KG1 (cell line): Measurements from ENCODE around the gene MT1B.
"Not testable (repeated sequence)": the region's sequence is repeated elsewhere in the genome, so short reads cannot be mapped to it uniquely, and the experiment has no call there.

ENCODE experiments used
- DNase-seq: peaks from one replicate; lab custom pipeline; 2025; lab: John Stamatoyannopoulos, UW

MT1B gene

DNA sequence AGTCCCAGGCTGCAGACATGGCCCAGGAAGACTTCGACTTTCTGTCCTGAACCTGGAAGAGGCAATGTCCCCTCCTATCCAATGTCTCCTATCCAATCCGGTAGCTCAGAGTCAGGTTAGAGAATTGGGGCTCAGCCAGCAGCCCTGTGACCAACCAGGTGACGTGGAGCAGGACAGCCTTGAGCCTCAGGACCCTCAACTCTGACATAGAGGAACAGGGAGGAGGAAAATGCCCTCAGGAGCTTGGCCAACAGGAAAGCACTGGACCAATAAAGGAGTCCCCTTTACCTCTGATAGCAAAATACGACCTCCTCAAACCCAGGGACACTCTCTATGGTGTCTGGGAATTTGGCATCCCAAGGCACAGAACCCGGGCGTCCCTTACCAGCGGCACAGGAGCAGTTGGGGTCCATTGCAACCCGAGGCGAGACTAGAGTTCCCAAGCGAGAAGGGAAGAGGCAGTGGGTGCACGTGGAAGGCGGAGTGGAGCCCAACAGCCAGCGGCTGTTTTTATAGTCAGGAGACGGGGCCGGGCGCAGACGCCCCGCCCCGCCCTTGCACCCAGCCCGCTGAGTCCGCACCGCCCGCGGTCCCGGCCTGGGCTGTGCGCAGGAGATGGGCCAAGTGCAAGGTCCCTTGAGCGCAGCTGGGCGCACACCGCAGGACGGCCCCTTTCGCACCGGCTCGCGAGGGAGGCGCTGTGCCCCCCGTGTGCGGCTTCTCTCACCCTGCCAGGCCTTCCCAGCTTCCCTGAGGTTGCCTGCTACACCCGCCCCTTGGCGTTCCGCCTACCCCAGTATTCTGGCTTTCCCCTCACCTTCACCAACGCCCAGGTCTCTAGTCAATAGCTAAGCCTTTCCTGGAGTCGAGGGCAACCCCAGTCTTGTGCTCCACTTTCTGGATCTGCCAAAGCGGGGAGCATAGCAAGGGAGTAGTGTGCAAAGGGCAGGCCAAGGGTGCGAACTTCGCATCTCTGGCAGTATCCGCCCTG, 16.2 kb downstream of the MT1B start, which contains the start of gene MT1G:
Gene MT1G, minus strand, starts transcription at position 485 of the 991 bp plus-strand sequence. Its CDS starts 72 bp downstream, at position 413.
- no peak for DNase-seq

DNA sequence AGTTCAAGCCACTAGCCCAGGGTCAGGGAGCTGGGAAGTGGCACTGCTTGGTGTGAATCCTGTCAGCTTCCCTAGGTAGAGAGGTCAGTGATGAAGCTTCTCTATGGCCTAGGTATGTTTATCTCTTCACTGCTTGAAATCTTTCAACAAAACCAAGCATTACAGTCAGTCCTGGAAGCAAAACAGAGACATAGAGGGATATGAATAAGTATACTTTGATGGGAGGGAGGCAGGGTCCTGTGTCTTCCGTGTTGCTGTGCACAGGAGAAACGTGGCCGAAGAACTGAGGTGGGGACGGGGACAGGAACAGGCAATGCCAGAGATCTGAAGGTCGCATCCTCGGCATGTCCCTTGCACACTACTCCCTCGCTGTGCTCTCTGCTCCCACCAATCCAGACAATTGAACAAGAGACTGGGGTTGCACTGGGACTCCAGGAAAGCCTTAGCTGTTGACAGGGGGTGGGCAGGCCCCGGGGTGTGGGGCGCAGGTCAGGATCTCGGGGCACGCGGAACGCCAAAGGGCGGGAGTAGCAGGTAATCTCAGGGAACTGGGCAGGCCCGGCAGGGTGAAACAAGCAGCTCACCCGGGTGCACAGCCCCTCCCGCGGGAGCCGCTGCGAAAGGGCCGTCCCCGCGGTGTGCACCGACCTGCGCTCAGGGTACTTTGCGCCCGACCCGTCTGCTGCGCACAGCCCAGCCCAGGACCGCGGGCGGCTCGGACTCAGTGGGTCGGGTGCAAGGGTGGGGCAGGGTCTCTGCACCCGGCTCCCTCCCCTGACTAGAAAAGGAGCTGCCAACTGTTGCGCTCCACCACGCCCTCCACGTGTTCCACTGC, 17.5 kb downstream of the MT1B start, which contains the start of gene MT1H:
Gene MT1H, plus strand, starts transcription at position 810 of the 835 bp plus-strand sequence. CDS start 71 bp downstream, outside the sequence.
- no peak for DNase-seq

GRCh38 chr16:56669840-56670619, 18.3 kb downstream of the MT1B start:
- no peak for DNase-seq

DNA sequence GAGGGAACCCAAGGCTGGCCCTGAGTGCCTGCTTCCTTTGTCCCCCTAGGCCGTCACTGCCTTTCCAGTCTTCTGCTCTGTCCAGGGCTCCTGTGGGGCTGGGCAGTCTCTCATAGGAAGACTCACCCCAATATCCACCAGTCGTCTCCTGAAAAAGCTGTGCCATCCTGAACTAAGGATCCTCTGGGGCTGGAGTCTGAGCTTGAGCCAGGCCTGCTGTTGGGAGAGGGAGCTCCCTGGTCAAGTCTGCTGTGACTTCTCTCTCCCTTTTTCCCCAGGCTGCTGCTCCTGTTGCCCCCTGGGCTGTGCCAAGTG, 18.9 kb downstream of the MT1B start:
- no peak for DNase-seq

DNA sequence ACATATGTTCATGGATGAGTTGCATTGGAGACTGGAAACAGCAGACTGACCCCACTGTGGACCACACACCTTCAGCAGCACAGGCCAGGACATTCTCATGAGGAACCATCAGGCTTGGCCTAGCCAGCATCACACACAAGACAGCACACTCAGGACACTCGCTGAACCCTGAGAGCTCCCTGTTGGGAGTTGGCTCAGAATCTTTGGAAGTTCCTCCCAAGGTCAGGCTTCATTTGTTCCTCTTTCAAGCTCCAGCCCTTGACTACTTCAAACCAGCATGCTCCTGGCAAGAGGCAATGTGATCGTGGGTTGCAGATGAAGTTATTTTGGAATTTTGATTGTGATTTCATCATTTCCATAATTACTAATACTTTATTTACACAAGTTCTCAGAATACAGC, 20.0 kb downstream of the MT1B start:
- not testable (repeated sequence) for DNase-seq

DNA sequence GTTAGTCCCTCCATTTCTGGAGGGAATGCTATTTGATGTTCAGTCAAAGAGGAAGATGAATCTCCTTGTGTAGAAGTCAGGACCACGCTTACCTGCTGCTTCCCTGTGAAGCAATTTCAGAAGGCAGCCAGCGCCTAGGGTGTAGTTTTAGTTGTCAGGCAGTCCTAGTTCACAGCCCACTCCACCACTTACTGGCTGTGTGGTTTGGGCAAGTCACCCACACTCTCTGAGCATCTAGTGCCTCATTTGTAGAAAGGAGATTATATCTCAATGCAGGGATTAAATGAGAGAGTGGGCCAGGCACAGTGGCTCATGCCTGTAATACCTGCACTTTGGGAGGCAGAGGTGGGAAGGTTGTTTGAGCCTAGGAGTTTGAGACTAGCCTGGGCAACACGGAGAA, 20.5 kb downstream of the MT1B start:
- not testable (repeated sequence) for DNase-seq

DNA sequence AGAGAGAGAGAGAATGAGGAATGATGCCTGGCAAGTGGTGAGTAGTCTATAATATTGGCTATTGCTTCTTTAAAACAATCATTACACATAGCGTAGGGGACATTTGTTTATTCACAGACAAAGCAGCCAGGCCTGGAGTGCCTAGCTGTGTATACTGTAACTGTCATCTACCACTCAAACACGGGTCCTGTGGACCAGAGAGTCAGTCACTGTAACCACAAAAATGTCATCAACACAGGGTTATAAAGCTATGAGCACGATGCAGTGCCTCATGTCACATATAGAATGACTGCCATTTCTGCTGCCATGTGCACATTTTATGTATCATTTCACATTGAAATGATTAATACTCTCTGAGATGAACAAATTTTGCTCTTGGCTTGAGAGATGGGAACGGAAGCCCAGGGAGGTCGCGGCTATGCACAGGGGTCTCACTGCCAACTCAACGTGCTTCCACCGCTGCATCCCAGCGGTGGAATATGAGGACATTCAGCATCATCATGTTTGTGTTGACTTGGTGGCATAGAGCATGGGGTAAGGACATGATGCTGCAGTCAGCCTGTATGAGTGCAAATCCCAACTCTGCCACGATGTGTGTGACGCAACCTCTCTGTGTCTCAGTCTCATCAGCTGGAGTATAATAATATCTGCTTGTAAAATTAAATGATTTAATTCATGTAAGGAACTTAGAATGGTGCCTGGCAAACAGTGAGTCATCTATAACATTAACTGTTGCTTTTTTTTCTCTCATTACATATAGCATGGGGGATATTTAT, 21.3 kb downstream of the MT1B start:
- DNase-seq = no peak

DNA sequence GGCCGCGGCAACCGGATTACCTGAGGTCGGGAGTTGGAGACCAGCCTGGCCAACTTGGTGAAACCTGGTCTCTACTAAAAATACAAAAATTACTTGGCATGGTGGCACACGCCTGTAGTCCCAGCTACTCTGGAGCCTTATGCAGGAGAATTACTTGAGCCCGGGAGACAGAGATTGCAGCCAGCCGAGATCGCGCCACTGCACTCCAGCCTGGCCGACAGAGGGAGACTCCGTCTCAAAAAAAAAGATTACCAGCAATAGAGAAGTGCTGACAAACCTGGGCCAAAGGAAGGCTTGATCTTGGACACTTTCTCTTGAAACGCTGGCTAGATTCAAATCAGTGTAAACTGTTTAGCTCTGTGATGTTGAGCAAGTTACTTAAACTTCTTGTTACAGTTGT, 22.2 kb downstream of the MT1B start:
- peak; percentile 8 for DNase-seq

DNA sequence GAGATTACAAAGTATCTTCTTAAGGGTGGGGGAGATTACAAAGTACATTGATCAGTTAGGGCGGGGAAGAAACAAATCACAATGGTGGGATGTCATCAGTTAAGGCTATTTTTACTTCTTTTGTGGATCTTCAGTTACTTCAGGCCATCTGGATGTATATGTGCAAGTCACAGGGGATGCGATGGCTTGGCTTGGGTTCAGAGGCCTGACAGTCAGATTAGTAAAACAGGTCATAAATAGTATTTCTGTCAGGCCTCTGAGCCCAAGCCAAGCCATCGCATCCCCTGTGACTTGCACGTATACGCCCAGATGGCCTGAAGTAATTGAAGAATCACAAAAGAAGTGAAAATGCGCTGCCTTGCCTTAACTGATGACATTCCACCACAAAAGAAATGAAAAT, 22.9 kb downstream of the MT1B start:
- not testable (repeated sequence) for DNase-seq

GRCh38 chr16:56675685-56676210, 24.1 kb downstream of the MT1B start:
- DNase-seq = no peak

DNA sequence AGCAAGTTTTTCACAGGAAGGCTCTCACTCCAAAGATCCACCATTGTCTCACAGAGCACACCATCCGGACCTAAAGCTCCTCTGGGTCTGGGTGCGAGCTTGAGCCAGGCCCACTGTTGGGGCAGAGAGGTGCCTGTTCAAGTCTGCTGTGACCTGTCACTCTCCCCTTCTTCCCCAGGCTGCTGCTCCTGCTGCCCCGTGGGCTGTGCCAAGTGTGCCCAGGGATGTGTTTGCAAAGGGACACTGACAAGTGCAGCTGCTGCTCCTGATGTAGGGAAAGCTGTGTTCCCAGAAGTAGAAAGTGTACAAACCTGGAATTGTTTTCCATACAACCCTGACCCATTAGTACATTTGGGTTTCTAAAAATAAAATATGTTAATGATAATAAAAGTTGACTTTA, 25.8 kb downstream of the MT1B start:
- no peak for DNase-seq

DNA sequence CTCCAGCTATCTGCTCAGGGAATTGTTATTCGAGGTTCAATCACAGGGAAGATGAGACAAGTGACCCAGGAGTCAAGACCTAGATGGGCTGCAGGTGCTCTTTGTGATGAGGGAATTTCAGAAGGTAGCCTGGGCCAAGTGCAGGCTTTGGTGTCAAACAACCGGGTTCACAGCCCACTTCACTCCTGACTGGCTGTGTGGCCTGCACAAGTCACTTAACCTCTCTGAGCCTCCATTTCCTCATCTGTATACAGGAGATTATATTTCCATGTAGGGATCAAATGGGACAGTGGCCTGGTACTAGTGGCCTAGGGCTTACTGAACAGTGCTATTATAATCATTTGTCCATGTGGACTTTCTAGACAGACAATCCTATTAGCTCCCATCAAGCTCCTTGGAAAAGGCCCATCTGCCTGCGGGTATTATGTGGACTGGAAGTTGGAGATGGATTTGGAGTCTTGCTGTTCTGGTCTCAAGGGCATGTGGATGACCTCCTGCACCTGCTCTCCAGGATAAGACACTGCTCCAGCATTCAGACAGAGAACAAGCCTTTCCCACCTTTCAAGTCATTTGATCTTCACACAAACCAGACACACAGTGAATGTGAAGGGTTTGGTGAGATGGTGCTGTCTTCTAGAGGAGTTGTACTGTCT, 27.5 kb downstream of the MT1B start:
- DNase-seq = no peak

- no peak for DNase-seq
These were observed 28.1 kb downstream of the MT1B start for GRCh38 chr16:56679818-56680217.

- peak; percentile 81 for DNase-seq
These were observed 30.4 kb downstream of the MT1B start, which contains the start of gene MT1X for GRCh38 chr16:56681939-56682702. Gene MT1X (plus strand): TSS chr16:56682470. CDS start chr16:56682541, 71 bp downstream.

DNA sequence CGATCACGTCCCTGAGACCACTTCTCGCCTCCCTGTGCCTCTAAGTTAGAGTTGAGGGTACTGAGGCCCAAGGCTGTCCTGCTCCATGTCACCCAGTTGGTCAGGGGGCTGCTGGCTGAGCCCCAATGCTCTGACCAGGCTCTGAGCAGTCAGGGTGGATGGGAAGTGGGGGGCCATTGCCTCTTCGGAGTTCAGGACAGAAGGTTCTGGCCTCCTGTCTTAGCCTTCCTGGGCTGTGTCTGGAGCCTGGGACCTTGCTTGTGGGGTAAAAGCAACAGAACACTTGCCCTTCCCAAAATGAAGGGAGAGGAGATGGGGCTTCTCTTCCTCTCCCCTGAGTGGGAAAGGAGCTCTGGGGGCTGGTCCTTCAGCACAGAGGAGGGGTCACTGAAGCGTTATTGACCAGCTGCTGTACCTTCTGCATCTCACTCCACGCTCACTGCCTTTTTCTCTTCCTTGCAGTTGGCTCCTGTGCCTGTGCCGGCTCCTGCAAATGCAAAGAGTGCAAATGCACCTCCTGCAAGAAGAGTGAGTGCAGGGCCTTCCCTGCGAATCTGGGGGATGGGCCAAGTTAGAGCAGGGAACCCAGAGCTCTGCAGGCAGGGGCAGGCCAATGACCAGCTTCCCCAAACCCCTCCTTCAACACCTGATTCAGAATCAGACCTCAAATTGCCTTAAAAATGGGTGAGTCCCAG, 31.2 kb downstream of the MT1B start:
- no peak for DNase-seq

DNA sequence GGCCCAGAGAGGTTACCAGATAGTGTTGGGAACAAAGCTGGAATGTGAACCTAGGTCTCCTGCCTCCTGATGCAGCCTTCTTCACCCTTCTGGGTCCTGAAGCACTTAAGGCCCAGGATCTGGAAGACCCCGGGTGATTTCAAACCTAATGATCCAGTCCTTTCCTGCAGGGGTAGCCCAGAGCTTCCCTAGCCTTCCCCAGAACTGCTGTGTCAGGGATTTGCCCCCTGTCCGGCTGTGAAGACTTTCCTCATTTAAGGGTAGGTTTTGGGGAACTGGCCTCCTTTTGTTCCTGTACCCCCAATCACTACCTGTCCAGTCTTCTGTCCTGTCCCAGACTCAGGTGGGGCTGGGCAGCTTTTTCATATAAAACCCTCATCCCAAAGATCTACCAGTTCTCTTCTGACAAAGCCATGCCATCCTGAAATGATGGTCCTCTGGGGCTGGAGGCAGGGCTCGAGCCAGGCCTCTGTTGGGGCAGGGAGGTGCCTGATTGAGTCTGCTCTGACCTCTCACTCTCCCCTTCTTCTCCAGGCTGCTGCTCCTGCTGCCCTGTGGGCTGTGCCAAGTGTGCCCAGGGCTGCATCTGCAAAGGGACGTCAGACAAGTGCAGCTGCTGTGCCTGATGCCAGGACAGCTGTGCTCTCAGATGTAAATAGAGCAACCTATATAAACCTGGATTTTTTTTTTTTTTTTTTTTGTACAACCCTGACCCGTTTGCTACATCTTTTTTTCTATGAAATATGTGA, 31.9 kb downstream of the MT1B start:
- no peak for DNase-seq

DNA sequence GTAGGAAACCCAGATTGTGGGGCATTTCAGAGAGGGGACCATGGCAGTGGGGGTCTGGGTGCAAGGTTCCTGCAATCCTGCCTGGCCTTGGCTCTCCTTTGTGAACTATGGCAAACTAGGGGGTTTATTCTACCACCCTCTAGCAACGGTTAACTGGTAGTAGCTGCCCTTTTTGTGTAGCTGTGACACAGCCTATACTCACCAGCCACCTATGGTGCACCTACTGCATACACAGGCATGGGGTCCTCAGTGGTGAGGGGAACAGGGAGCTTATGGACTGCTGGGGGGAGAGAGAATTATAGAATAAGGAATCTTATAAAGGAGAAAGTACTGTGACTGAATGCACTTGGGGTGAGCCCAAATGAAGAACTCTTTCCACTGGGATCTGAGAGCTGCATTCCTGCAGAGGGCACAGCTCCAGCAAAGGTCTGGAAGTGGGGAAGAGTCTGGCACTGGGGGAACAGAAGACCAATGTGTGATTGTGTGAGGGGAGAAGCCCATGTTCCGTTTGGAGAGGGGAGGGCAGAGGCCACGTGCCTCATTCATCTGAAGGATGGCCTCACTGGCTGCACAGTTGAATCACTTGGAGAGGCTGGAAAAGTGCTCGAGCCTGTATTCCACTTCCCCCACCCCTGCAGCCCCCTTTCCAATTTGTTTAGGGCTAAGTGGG, 32.7 kb downstream of the MT1B start:
- DNase-seq = no peak
